Measurements from ENCODE around the gene DIDO1. TPM values are rescaled to one million over a fixed set of nuclear protein-coding genes. Genes with fewer than 3 reads are reported as not detected.
A peak's percentile ranks its signal among the peaks of the same experiment; 100 is the strongest.

Gene DIDO1
- total RNA-seq, 2 experiments from 2014 or later: 51.9 to 54.3 TPM

DNA sequence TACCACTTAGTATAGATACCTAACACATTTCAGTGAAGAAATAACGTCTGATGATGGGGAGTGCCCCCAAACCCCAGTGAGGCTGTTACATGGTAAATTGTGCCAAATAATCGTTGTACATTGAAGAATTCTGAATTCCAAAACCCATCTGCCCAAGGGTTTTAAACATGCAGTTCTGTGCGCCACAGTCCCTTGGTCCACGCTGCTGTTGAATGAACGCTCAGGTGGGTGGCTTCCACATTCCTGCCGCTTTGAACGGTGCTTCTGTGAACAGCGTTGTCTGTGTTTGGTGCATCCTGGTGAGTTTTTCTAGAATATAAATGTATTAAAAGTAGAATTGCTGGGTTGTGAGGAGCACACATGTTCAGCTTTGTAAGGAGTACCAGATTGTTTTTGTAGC lies 14.6 kb upstream of the DIDO1 start:
- DNase-seq: no peak
- intact Hi-C loops (cut with DNase I, micrococcal nuclease): no loop called here
- no peak overlapping the region for H3K27ac Mint-ChIP-seq
- H3K9me3 ChIP-seq (ENCODE audit: control insufficient read depth in 1 of 2, insufficient read depth in 1 of 2, low read length in 2 of 2): no peaks in the 10 kb centered on the region
- POLR2A ChIA-PET: no interaction called here
- CTCF ChIA-PET: no interaction called here
- peaks cover 45% of the 10 kb centered on the region for H3K36me3 ChIP-seq (ENCODE audit: insufficient read depth, low read length)
- H3K4me3 Mint-ChIP-seq: peak overlapping the region; percentile 38
- TF ChIP-seq, protein P1, sequence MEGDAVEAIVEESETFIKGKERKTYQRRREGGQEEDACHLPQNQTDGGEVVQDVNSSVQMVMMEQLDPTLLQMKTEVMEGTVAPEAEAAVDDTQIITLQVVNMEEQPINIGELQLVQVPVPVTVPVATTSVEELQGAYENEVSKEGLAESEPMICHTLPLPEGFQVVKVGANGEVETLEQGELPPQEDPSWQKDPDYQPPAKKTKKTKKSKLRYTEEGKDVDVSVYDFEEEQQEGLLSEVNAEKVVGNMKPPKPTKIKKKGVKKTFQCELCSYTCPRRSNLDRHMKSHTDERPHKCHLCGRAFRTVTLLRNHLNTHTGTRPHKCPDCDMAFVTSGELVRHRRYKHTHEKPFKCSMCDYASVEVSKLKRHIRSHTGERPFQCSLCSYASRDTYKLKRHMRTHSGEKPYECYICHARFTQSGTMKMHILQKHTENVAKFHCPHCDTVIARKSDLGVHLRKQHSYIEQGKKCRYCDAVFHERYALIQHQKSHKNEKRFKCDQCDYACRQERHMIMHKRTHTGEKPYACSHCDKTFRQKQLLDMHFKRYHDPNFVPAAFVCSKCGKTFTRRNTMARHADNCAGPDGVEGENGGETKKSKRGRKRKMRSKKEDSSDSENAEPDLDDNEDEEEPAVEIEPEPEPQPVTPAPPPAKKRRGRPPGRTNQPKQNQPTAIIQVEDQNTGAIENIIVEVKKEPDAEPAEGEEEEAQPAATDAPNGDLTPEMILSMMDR (IDR thresholded peaks at IDR 0.05): no peak
- peaks cover 44% of the 10 kb centered on the region for H3K4me1 Mint-ChIP-seq (ENCODE audit: low read depth)
- no peak overlapping the region for H3K4me3 ChIP-seq (ENCODE audit: low read length)
- no peaks in the 10 kb centered on the region for H3K9me3 Mint-ChIP-seq
- H3K4me1 ChIP-seq (ENCODE audit: insufficient read depth, low read length): peaks cover 39% of the 10 kb centered on the region
- H3K27ac ChIP-seq (ENCODE audit: low read depth in 1 of 2, low read length in 2 of 2): no peak overlapping the region
- no peak for ATAC-seq (ENCODE audit: poor library complexity)
- H3K27me3 ChIP-seq (ENCODE audit: control insufficient read depth in 1 of 2, insufficient read depth in 2 of 2, low read length in 2 of 2): no peaks in the 10 kb centered on the region
- H3K27me3 Mint-ChIP-seq: no peaks in the 10 kb centered on the region
- peaks cover 65% of the 10 kb centered on the region for H3K36me3 Mint-ChIP-seq (ENCODE audit: low read depth)

DNA sequence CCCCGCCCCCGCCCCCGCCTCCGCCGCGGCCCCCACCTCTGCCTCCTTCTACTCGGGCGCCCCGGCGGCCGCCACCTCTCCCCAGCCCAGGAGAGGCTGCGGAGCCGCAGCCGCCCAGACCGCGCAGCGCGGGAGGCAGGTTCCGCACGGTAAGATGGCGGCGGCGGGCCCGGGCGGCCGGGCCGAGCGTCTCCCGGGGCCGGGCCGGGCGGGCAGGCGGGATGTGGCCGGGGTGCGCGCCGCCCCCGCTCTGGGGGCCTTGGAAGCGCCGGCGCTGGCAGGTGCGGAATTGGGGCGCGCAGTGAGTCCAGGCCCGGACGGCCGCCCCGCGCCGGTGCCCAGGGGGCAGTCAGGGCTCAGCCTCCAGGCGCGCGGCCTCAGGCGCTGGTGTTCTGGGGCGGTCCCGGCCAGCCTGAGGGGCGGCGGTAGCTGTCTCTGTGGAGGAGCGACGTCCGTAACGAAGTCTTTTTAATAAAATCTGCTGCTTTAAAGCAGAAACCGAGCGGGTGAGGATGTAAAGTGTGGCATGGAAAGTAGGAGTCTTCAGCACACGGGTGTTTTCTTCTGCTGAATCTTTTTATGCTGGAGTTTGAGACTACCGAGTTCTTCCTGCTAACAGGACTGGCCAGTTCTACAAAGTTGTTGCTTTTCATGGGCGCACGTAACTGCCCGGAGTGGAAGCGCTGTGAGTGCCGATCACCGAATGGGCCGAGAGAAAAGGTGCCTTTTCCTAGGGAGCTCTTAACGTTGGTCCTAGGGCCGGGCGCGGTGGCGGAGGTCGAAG lies 12.0 kb upstream of the DIDO1 start, which contains the start of gene GID8:
Gene GID8 (plus strand): TSS at position 43 of the 784 bp plus-strand sequence. CDS start 3,356 bp downstream, outside the sequence.
- Mint-ChIP-seq H3K36me3 (ENCODE audit: low read depth) (peaks cover 43% of the 10 kb centered on the region), H3K27ac (peak within 1 kb of the TSS; percentile 92), H3K4me1 (ENCODE audit: low read depth) (peaks cover 37% of the 10 kb centered on the region), H3K9me3 (no peaks in the 10 kb centered on the region), H3K4me3 (peak within 1 kb of the TSS; percentile 96), H3K27me3 (no peaks in the 10 kb centered on the region)
- TF ChIP-seq, protein P1 (IDR thresholded peaks at IDR 0.05): no peak
- DNase-seq (peak in 6 of 14 experiments; percentile 32 to 54 (median 44)), ATAC-seq (ENCODE audit: poor library complexity) (peak; percentile 37)
- H3K27me3 ChIP-seq (ENCODE audit: control insufficient read depth in 1 of 2, insufficient read depth in 2 of 2, low read length in 2 of 2): no peaks in the 10 kb centered on the region
- peaks cover 64% of the 10 kb centered on the region for H3K4me1 ChIP-seq (ENCODE audit: insufficient read depth, low read length)
- H3K4me3 ChIP-seq (ENCODE audit: low read length): peak within 1 kb of the TSS; percentile 99
- intact Hi-C loops (cut with DNase I, micrococcal nuclease): loop anchor here (1.0 to 10.0 kb wide), 6 partner anchors 16 to 531 kb away; partner anchors contain the start of genes ARFGAP1 (in 1 of the 2), CABLES2 (in 1 of the 2) and YTHDF1 (in 1 of the 2)
- H3K9me3 ChIP-seq (ENCODE audit: control insufficient read depth in 1 of 2, insufficient read depth in 1 of 2, low read length in 2 of 2): no peaks in the 10 kb centered on the region
- ChIA-PET POLR2A (interaction anchor here (1.0 to 5.1 kb wide), 12 partner anchors 10 to 552 kb away, joined by 3 to 69 read pairs (median 6); partner anchors contain the start of genes DIDO1, OGFR, RPS21 and SLC17A9), CTCF (interaction anchor here (1.1 to 1.8 kb wide), 4 partner anchors 17 to 71 kb away, joined by 3 to 6 read pairs (median 4); no protein-coding TSS in a partner anchor)
- peaks cover 37% of the 10 kb centered on the region for H3K36me3 ChIP-seq (ENCODE audit: insufficient read depth, low read length)
- peak within 1 kb of the TSS; percentile 84 to 87 for H3K27ac ChIP-seq (ENCODE audit: low read depth in 1 of 2, low read length in 2 of 2)

DNA sequence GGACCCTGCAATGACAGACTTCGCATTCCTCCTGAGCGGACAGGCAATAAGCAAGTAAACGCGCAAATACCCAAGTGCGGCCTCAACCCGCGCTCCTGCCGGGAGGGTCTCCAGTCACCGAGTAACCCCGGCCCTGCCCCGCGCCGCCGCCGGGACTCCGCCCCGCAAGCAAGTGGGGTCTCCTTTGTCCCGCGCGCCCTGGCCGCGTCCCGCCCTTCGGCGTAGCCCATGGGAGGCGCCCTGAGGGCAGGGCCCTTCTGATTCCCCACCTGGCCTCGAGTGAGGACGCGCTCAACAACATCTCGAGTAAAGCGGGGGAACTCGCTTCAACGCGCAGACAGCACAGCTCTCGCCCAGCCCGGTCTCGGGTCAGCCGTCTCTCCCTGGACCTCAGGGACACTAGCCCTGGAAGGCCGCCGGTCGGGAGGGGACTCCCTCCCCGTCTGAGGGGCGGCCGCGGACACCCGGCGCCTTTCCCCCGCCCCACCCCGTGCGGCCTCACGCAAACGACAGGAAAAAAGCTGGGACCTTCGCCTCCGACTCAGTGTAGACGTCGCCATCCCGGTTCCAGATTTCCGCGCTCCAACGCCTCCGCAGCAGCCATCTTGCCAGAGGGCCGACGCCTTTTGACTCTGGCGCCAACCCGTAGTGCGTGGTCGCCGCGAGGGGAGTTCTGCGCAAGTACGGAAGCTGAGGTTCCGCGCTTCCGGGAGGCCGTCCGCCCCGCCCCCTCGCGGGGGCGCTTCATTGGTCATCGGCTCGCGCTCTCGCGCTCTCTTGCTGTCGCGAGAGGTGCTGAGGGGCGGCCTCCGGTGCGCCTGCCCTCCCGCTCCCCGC lies 11.2 kb upstream of the DIDO1 start:
- ChIA-PET POLR2A (interaction anchor here (0.9 to 5.1 kb wide), 14 partner anchors 10 to 551 kb away, joined by 3 to 69 read pairs (median 6); partner anchors contain the start of genes DIDO1, OGFR, RPS21 and SLC17A9), CTCF (interaction anchor here (1.1 to 3.4 kb wide), 7 partner anchors 12 to 72 kb away, joined by 3 to 11 read pairs (median 5); no protein-coding TSS in a partner anchor)
- peak; percentile 94 to 98 (median 96) for DNase-seq
- TF ChIP-seq, protein P1 (IDR thresholded peaks at IDR 0.05): no peak
- peak overlapping the region; percentile 99 for H3K4me3 ChIP-seq (ENCODE audit: low read length)
- peaks cover 34% of the 10 kb centered on the region for H3K36me3 ChIP-seq (ENCODE audit: insufficient read depth, low read length)
- H3K27me3 ChIP-seq (ENCODE audit: control insufficient read depth in 1 of 2, insufficient read depth in 2 of 2, low read length in 2 of 2): no peaks in the 10 kb centered on the region
- Mint-ChIP-seq H3K9me3 (no peaks in the 10 kb centered on the region), H3K4me3 (peak overlapping the region; percentile 96), H3K27ac (peak overlapping the region; percentile 92), H3K36me3 (ENCODE audit: low read depth) (peaks cover 38% of the 10 kb centered on the region), H3K4me1 (ENCODE audit: low read depth) (peaks cover 37% of the 10 kb centered on the region), H3K27me3 (no peaks in the 10 kb centered on the region)
- H3K27ac ChIP-seq (ENCODE audit: low read depth in 1 of 2, low read length in 2 of 2): peak overlapping the region; percentile 84 to 87
- intact Hi-C loops (cut with DNase I, micrococcal nuclease): loop anchor here (1.0 to 10.0 kb wide), 9 partner anchors 9 to 530 kb away; partner anchors contain the start of genes ARFGAP1 (in 1 of the 2), CABLES2 (in 1 of the 2), DIDO1 (in 1 of the 2) and YTHDF1 (in 1 of the 2)
- peak; percentile 88 for ATAC-seq (ENCODE audit: poor library complexity)
- H3K4me1 ChIP-seq (ENCODE audit: insufficient read depth, low read length): peaks cover 63% of the 10 kb centered on the region
- H3K9me3 ChIP-seq (ENCODE audit: control insufficient read depth in 1 of 2, insufficient read depth in 1 of 2, low read length in 2 of 2): no peaks in the 10 kb centered on the region
